Breast epithelium (tissue), 3 donors: ENCODE data around the gene FDXR.

Experiments used
- POLR2A ChIP-seq: fragments of 450-650 bp; IDR thresholded peaks from one replicate; pipeline ENCODE4 v1.6.1; 2016; ENCODE audit warnings: antibody characterized with exemption, mild to moderate bottlenecking, moderate library complexity
- POLR2AphosphoS5 ChIP-seq, 3 donors: sonication (generic); formaldehyde crosslinking; IDR thresholded peaks; one replicate each; pipeline ENCODE4 v1.6.1; 2017; ENCODE audit warnings: antibody characterized with exemption in 3 of 3
- TF ChIP-seq, protein P1 (sequence below), 3 donors: fragments of 450-650 bp; IDR thresholded peaks; one replicate each; pipeline ENCODE4 v1.5.1; 2016 to 2017; ENCODE audit warnings: antibody characterized with exemption in 3 of 3, mild to moderate bottlenecking in 3 of 3, moderate library complexity in 3 of 3

DNA sequence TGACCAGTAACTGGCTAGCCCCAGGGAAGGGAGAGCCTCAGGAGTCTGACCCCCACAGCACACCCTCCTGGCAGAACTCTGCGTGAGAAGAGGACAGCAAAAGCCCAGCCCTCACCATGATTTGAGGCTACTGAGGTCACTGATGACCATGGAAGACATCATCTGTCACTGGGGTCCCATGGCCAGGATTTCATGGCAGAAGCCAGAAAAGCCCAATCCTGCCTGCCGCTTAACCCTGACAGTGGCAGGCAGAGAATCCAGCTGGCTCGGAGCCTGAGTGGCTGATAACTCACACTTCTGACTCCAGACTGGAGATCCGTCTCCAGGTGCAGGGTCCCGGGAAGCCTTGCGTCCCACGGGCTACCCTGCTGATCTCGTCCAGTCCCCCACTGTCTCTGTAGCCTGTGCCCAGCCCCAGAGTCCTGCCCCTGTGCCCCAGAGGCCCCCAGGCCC, 30.6 kb downstream of the FDXR start:
- TF ChIP-seq, protein P1, sequence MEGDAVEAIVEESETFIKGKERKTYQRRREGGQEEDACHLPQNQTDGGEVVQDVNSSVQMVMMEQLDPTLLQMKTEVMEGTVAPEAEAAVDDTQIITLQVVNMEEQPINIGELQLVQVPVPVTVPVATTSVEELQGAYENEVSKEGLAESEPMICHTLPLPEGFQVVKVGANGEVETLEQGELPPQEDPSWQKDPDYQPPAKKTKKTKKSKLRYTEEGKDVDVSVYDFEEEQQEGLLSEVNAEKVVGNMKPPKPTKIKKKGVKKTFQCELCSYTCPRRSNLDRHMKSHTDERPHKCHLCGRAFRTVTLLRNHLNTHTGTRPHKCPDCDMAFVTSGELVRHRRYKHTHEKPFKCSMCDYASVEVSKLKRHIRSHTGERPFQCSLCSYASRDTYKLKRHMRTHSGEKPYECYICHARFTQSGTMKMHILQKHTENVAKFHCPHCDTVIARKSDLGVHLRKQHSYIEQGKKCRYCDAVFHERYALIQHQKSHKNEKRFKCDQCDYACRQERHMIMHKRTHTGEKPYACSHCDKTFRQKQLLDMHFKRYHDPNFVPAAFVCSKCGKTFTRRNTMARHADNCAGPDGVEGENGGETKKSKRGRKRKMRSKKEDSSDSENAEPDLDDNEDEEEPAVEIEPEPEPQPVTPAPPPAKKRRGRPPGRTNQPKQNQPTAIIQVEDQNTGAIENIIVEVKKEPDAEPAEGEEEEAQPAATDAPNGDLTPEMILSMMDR (IDR thresholded peaks at IDR 0.05), result no peak
- no peak for TF ChIP-seq POLR2A
- no peak for TF ChIP-seq POLR2AphosphoS5 (IDR thresholded peaks at IDR 0.05)
